ENCODE measurements around the gene SEH1L. TPM values are rescaled to one million over a fixed set of nuclear protein-coding genes. Genes with fewer than 3 reads are reported as not detected.

SEH1L gene
- total RNA-seq, 4 donors from 2014 or later = 26.9 to 41.1 (median 34.4) TPM

GRCh38 chr18:12958478-12958877 lies 10.7 kb downstream of the SEH1L start:
- TF ChIP-seq CTCF (IDR thresholded peaks at IDR 0.05) (no peak), EP300 (IDR thresholded peaks at IDR 0.05) (no peak), POLR2A (IDR thresholded peaks at IDR 0.05) (no peak)
- H3K4me1 ChIP-seq = peaks cover 0 to 11% (median 4%) of the 10 kb centered on the region in 4 donors
- no peak overlapping the region for H3K4me3 ChIP-seq
- no peaks in the 10 kb centered on the region for H3K27me3 ChIP-seq
- no peak overlapping the region for H3K27ac ChIP-seq
- H3K36me3 ChIP-seq = peaks cover 0 to 56% (median under 1%) of the 10 kb centered on the region in 3 donors
- H3K9me3 ChIP-seq = no peaks in the 10 kb centered on the region
- 97 to 99% methylated on average over 3 of the region's 3 CpGs for WGBS, 2 donors
- no peak for DNase-seq (ENCODE audit: low spot score in 2 of 2)

- Histone ChIP-seq H3K4me1 (peaks cover 0 to 11% (median 4%) of the 10 kb centered on the region in 4 donors), H3K27ac (no peak overlapping the region), H3K36me3 (peaks cover 0 to 64% (median 5%) of the 10 kb centered on the region in 3 donors), H3K27me3 (no peaks in the 10 kb centered on the region), H3K9me3 (no peaks in the 10 kb centered on the region), H3K4me3 (no peak overlapping the region)
- TF ChIP-seq CTCF (IDR thresholded peaks at IDR 0.05) = no peak
- no peak for TF ChIP-seq EP300 (IDR thresholded peaks at IDR 0.05)
- no peak for TF ChIP-seq POLR2A (IDR thresholded peaks at IDR 0.05)
- DNase-seq (ENCODE audit: low spot score in 2 of 2) = no peak
- 59 to 64% methylated on average over 2 of the region's 2 CpGs for WGBS, 2 donors
These were observed 12.6 kb downstream of the SEH1L start for GRCh38 chr18:12960395-12960794.

- WGBS, 2 donors = 31 to 39% methylated on average over 6 of the region's 6 CpGs
- Histone ChIP-seq H3K27ac (no peak overlapping the region), H3K36me3 (peaks cover 0 to 61% (median 5%) of the 10 kb centered on the region in 3 donors), H3K9me3 (no peaks in the 10 kb centered on the region), H3K4me3 (no peak overlapping the region), H3K4me1 (peaks cover 0 to 11% (median 4%) of the 10 kb centered on the region in 4 donors), H3K27me3 (no peaks in the 10 kb centered on the region)
- DNase-seq (ENCODE audit: low spot score in 2 of 2) = no peak
- no peak for TF ChIP-seq EP300 (IDR thresholded peaks at IDR 0.05)
- TF ChIP-seq POLR2A (IDR thresholded peaks at IDR 0.05) = no peak
- TF ChIP-seq CTCF (IDR thresholded peaks at IDR 0.05) = no peak
These were observed 13.1 kb downstream of the SEH1L start for GRCh38 chr18:12960853-12961397.

GRCh38 chr18:12963069-12963468 lies 15.3 kb downstream of the SEH1L start:
- H3K4me3 ChIP-seq = no peak overlapping the region
- H3K4me1 ChIP-seq = peaks cover 0 to 11% (median 4%) of the 10 kb centered on the region in 4 donors
- no peaks in the 10 kb centered on the region for H3K9me3 ChIP-seq
- no peak for TF ChIP-seq CTCF (IDR thresholded peaks at IDR 0.05)
- TF ChIP-seq EP300 (IDR thresholded peaks at IDR 0.05) = no peak
- TF ChIP-seq POLR2A (IDR thresholded peaks at IDR 0.05) = no peak
- no peak overlapping the region for H3K27ac ChIP-seq
- 94 to 100% methylated on average over 1 of the region's 1 CpG for WGBS, 2 donors
- no peak for DNase-seq (ENCODE audit: low spot score in 2 of 2)
- H3K27me3 ChIP-seq = no peaks in the 10 kb centered on the region
- peaks cover 0 to 64% (median 5%) of the 10 kb centered on the region in 3 donors for H3K36me3 ChIP-seq

GRCh38 chr18:12968115-12968514 lies 20.3 kb downstream of the SEH1L start:
- DNase-seq (ENCODE audit: low spot score in 2 of 2) = no peak
- Histone ChIP-seq H3K36me3 (peaks cover 5 to 68% (median 6%) of the 10 kb centered on the region in 3 donors), H3K27ac (no peak overlapping the region), H3K4me3 (no peak overlapping the region), H3K4me1 (no peaks in the 10 kb centered on the region), H3K9me3 (no peaks in the 10 kb centered on the region), H3K27me3 (no peaks in the 10 kb centered on the region)
- WGBS, 2 donors = 79 to 90% methylated on average over 4 of the region's 4 CpGs
- TF ChIP-seq POLR2A (IDR thresholded peaks at IDR 0.05) (no peak), CTCF (IDR thresholded peaks at IDR 0.05) (no peak), EP300 (IDR thresholded peaks at IDR 0.05) (no peak)

Measured in tibial nerve (tissue), 4 donors.